K562 (cell line): Measurements from ENCODE around the gene TMEM156. TPM values are rescaled to one million over a fixed set of nuclear protein-coding genes. Genes with fewer than 3 reads are reported as not detected.
A peak's percentile ranks its signal among the peaks of the same experiment; 100 is the strongest.

ENCODE experiments used
- BCOR ChIP-seq: fragments of 450-650 bp; IDR thresholded peaks from 2 replicates; pipeline ENCODE4 v1.6.1; 2016
- DPF2 ChIP-seq: fragments of 450-650 bp; IDR thresholded peaks from 2 replicates; pipeline ENCODE4 v1.6.1; 2016
- FOSL1 ChIP-seq: fragments of 200-800 bp; sonication (Bioruptor generic); conservative IDR thresholded peaks from 2 replicates; pipeline ENCODE4 v1.6.1; 2016; ENCODE audit warnings: missing genetic modification characterization, missing compliant biosample characterization
- IRF9 ChIP-seq: fragments of 450-650 bp; IDR thresholded peaks from 2 replicates; pipeline ENCODE4 v1.6.1; 2016; ENCODE audit warnings: missing biosample characterization, missing genetic modification characterization
- NBN ChIP-seq: fragments of 450-650 bp; IDR thresholded peaks from 2 replicates; pipeline ENCODE4 v1.6.1; 2016; ENCODE audit warnings: low read depth, mild to moderate bottlenecking
- RBM14 ChIP-seq: fragments of 200-400 bp; formaldehyde crosslinking; IDR thresholded peaks from 2 replicates; pipeline ENCODE4 v1.6.1; 2018; ENCODE audit warnings: low read depth, mild to moderate bottlenecking, low read length, moderate library complexity, borderline replicate concordance; ENCODE audit not compliant: insufficient read depth
- REST ChIP-seq, 2 experiments: fragments of 450-650 bp; formaldehyde crosslinking in 1 of 2; IDR thresholded peaks; 2 replicates each; pipeline versions ENCODE4 v1.4.0 to v1.6.1; 2014 to 2020; ENCODE audit warnings: mild to moderate bottlenecking in 2 of 2, borderline replicate concordance in 1 of 2, low read depth in 1 of 2
- SMAD3 ChIP-seq: fragments of 450-650 bp; formaldehyde crosslinking; conservative IDR thresholded peaks from 2 replicates; pipeline ENCODE4 v1.4.0; 2020; ENCODE audit warnings: mild to moderate bottlenecking
- SMARCB1 ChIP-seq: IDR thresholded peaks from 2 replicates; pipeline ENCODE4 v1.6.1; 2011; ENCODE audit warnings: improper control_type of control experiment, low read depth; ENCODE audit not compliant: insufficient read length
- SNAPC5 ChIP-seq: fragments of 250-450 bp; sonication (Bioruptor Pico); IDR thresholded peaks from 2 replicates; pipeline ENCODE4 v1.8.0; 2021; ENCODE audit warnings: moderate library complexity, mild to moderate bottlenecking, inconsistent platforms
- SNRNP70 ChIP-seq: fragments of 200-400 bp; formaldehyde crosslinking; optimal IDR thresholded peaks from 2 replicates; pipeline ENCODE3; 2017; ENCODE audit warnings: low read depth, low read length
- THRB ChIP-seq: fragments of 450-650 bp; formaldehyde crosslinking; conservative IDR thresholded peaks from 2 replicates; pipeline ENCODE4 v1.4.0; 2022; ENCODE audit warnings: mild to moderate bottlenecking, missing genetic modification characterization
- ZFP91 ChIP-seq: sonication (generic); formaldehyde crosslinking; IDR thresholded peaks from 2 replicates; pipeline ENCODE4 v1.8.0; 2022; ENCODE audit warnings: mild to moderate bottlenecking, missing genetic modification reagents
- ZNF740 ChIP-seq, 3 experiments: fragments of 200-800 bp in 1 of 3; sonication (Bioruptor generic) in 1 of 3; sonication (generic) in 1 of 3; formaldehyde crosslinking in 1 of 3; IDR thresholded peaks; 2 replicates each; pipeline versions ENCODE4 v1.6.1 to v1.8.0; 2016 to 2022; ENCODE audit warnings: mild to moderate bottlenecking in 2 of 3, missing compliant biosample characterization in 2 of 3, missing genetic modification characterization in 2 of 3, missing genetic modification reagents in 1 of 3
- polyA plus RNA-seq, 8 experiments: library from polyadenylated mRNA; depleted of rRNA in 4 of 8; stranded (reverse) in 5 of 8; unstranded in 3 of 8; fragments of >200 nt; fragmentation: Nextera tagmentation in 2 of 8; fragmentation: Illumina TruSeq in 1 of 8; extraction: Ambion mirVana in 2 of 8; extraction: Trizol in 1 of 8; gene quantifications; 2 replicates each; pipeline versions ENCODE4 v1.2.1 to v1.2.3, GENCODE V29; 2011 to 2014; ENCODE audit warnings: inconsistent platforms in 1 of 8, missing spikeins in 1 of 8
- total RNA-seq, 7 experiments: library from RNA; depleted of rRNA in 6 of 7; stranded (reverse); fragments of >200 nt in 6 of 7; fragmentation: Illumina TruSeq in 2 of 7; extraction: Trizol in 2 of 7; gene quantifications; 2 replicates each; pipeline versions ENCODE4 v1.2.1 to v1.2.3, GENCODE V29; 2011 to 2021; ENCODE audit warnings: low replicate concordance in 1 of 7

The TMEM156 gene
- total and polyA plus RNA-seq, 9 of the 15 experiments (the other 6 are each of a cell fraction or from before 2014, with no cell fraction given): 3.5 to 9.6 (median 6.4) TPM

- TF ChIP-seq IRF9 (tag) (no peak), DPF2 (0 out of 2 replicates have a peak, but pooled peaks have one; percentile 37), ZNF740 (CRISPR knock-in tag; IDR thresholded peaks at IDR 0.05) (no peak), ZNF740 (tag; IDR thresholded peaks at IDR 0.05) (0 out of 4 replicates have a peak, but pooled peaks of 1 of the 2 experiments have one; percentile 14), NBN (no peak), SMARCB1 (no peak), SNAPC5 (no peak), ZFP91 (CRISPR knock-in tag) (0 out of 2 replicates have a peak, but pooled peaks have one; percentile 43), SNRNP70 (no peak), SMAD3 (CRISPR knock-in tag) (no peak), THRB (CRISPR knock-in tag) (no peak), REST (IDR thresholded peaks at IDR 0.05; ENCODE audit: borderline replicate concordance) (no peak), REST (CRISPR knock-in tag; IDR thresholded peaks at IDR 0.05; ENCODE audit: low read depth) (no peak), RBM14 (no peak), BCOR (no peak), FOSL1 (tag) (no peak)
Observed at GRCh38 chr4:39043861-39044363, 11.7 kb upstream of the TMEM156 start (continued).
